Peyer's patch (tissue), 4 donors: ENCODE results near the gene ENTPD1.

Experiments used
- CTCF ChIP-seq, 6 experiments: fragments of 450-650 bp in 4 of 6; fragments of 200-600 bp in 2 of 6; sonication (generic) in 1 of 6; IDR thresholded peaks; one replicate each; pipeline ENCODE4 v1.5.1; 2017 to 2019; ENCODE audit warnings: antibody characterized with exemption in 6 of 6, mild to moderate bottlenecking in 3 of 6, moderate library complexity in 1 of 6
- POLR2A ChIP-seq, 2 donors: fragments of 450-650 bp; IDR thresholded peaks; one replicate each; pipeline ENCODE4 v1.5.1; 2017; ENCODE audit warnings: antibody characterized with exemption in 2 of 2, mild to moderate bottlenecking in 2 of 2, moderate library complexity in 2 of 2

GRCh38 chr10:95821720-95822119, 65.8 kb downstream of the ENTPD1 start:
- TF ChIP-seq CTCF (IDR thresholded peaks at IDR 0.05), result no peak
- no peak for TF ChIP-seq POLR2A (IDR thresholded peaks at IDR 0.05)
